GM12878 (cell line): Measurements from ENCODE around the gene SYCN. TPM values are rescaled to one million over a fixed set of nuclear protein-coding genes. Genes with fewer than 3 reads are reported as not detected.

Experiments
- ATAC-seq: fragments of 200-7000 bp; cut with Tn5 transposase; 3 replicates; pipeline ENCODE4 v1.9.1; 2020; ENCODE audit warnings: mild to moderate bottlenecking, moderate library complexity
- BruUV-seq: library from RNA; stranded (reverse); fragments of 400-500 nt; replicated peaks from 2 replicates; lab custom pipeline; 2021; lab: Mats Ljungman, UMichigan
- CTCF ChIA-PET: fragments of 300-600 bp; sonication (Branson Sonifier 250); formaldehyde crosslinking; extraction: SDS; loops from one replicate; lab custom pipeline; 2021; ENCODE audit warnings: inconsistent platforms; lab: Yijun Ruan, JAX
- POLR2A ChIA-PET: fragments of 350-600 bp; formaldehyde crosslinking; extraction: SDS; loops from one replicate; lab custom pipeline; 2021; ENCODE audit warnings: inconsistent platforms; lab: Charles Lee
- RAD21 ChIA-PET: fragments of 300-600 bp; sonication (Branson Sonifier 250); formaldehyde crosslinking; loops from one replicate; lab custom pipeline; 2023; ENCODE audit warnings: antibody characterized with exemption; ENCODE audit not compliant: unreplicated experiment; lab: Charles Lee
- SMC1A ChIA-PET: fragments of 300-600 bp; sonication (Branson Sonifier 250); formaldehyde crosslinking; loops from one replicate; lab custom pipeline; 2023; ENCODE audit not compliant: unreplicated experiment, uncharacterized antibody; lab: Charles Lee
- DNase-seq: peaks from one replicate; pipeline ENCODE4 v3.0.0-alpha.2; 2011; ENCODE audit warnings: low read depth, low spot score
- FAIRE-seq: peaks from 3 replicates; lab custom pipeline; 2011; peaks lifted over from hg19 to GRCh38; lab: Jason Lieb, UNC
- H2AFZ ChIP-seq: 2 replicates; pipeline ENCODE4 v1.6.0; 2011; ENCODE audit warnings: low read depth, low read length, control low read depth; ENCODE audit not compliant: control insufficient read depth
- H3K27ac ChIP-seq: 2 replicates; pipeline ENCODE4 v1.5.1; 2011; ENCODE audit warnings: control low read depth; ENCODE audit not compliant: control insufficient read depth, insufficient read depth
- H3K27me3 ChIP-seq, 2 experiments: replicated peaks in 1 of 2; 2 replicates each; pipeline versions ENCODE4 v1.6.0 to v1.6.1; 2011; ENCODE audit warnings: low read length in 1 of 2; ENCODE audit not compliant: control insufficient read depth in 2 of 2, insufficient read depth in 2 of 2
- H3K36me3 ChIP-seq, 2 experiments: 2 replicates each; pipeline ENCODE4 v1.5.1; 2011; ENCODE audit warnings: low read length in 1 of 2; ENCODE audit not compliant: control insufficient read depth in 2 of 2, insufficient read depth in 2 of 2
- H3K4me1 ChIP-seq: 2 replicates; pipeline ENCODE4 v1.6.1; 2011; ENCODE audit warnings: mild to moderate bottlenecking, low read length, moderate library complexity, mixed read lengths; ENCODE audit not compliant: control insufficient read depth, insufficient read depth
- H3K4me2 ChIP-seq: 2 replicates; pipeline ENCODE4 v1.6.0; 2011; ENCODE audit warnings: control low read depth; ENCODE audit not compliant: control insufficient read depth, insufficient read depth
- H3K4me3 ChIP-seq: fragments of 200-600 bp; sonication (generic); 2 replicates; pipeline ENCODE4 v1.5.1; 2016
- H3K79me2 ChIP-seq: 2 replicates; pipeline ENCODE4 v1.6.0; 2011; ENCODE audit warnings: low read length; ENCODE audit not compliant: control insufficient read depth, insufficient read depth
- H3K9ac ChIP-seq: 2 replicates; pipeline ENCODE4 v1.8.0; 2011; ENCODE audit warnings: low read length, control low read depth, mixed read lengths; ENCODE audit not compliant: control insufficient read depth, insufficient read depth
- H3K9me3 ChIP-seq: replicated peaks from 3 replicates; pipeline ENCODE4 v1.5.1; 2011; ENCODE audit warnings: mild to moderate bottlenecking, low read length; ENCODE audit not compliant: control insufficient read depth, insufficient read depth
- H4K20me1 ChIP-seq: 2 replicates; pipeline ENCODE4 v1.6.0; 2011; ENCODE audit not compliant: control insufficient read depth, insufficient read depth
- EGR1 ChIP-seq, 2 experiments: IDR thresholded peaks; 1 replicate in 1 of 2; 2 replicates in 1 of 2; pipeline ENCODE4 v1.6.1; 2011 to 2012; ENCODE audit warnings: low read depth in 2 of 2, low read length in 2 of 2, borderline replicate concordance in 1 of 2, mild to moderate bottlenecking in 1 of 2, moderate library complexity in 1 of 2
- ETV6 ChIP-seq, 2 experiments: fragments of 450-650 bp in 1 of 2; IDR thresholded peaks in 1 of 2; conservative IDR thresholded peaks in 1 of 2; 2 replicates each; pipeline ENCODE4 v1.6.1; 2014; ENCODE audit warnings: antibody characterized with exemption in 1 of 2, borderline replicate concordance in 1 of 2, low read depth in 1 of 2, mild to moderate bottlenecking in 1 of 2, moderate library complexity in 1 of 2
- LARP7 ChIP-seq: fragments of 450-650 bp; IDR thresholded peaks from 2 replicates; pipeline ENCODE4 v1.6.1; 2017; ENCODE audit warnings: mild to moderate bottlenecking
- RELA ChIP-seq: fragments of 450-650 bp; IDR thresholded peaks from 2 replicates; pipeline ENCODE4 v1.8.0; 2014; ENCODE audit warnings: borderline replicate concordance; ENCODE audit not compliant: partially characterized antibody
- SMAD5 ChIP-seq: IDR thresholded peaks from 2 replicates; pipeline ENCODE4 v1.6.1; 2016; ENCODE audit warnings: antibody characterized with exemption, low read depth
- SPI1 ChIP-seq: IDR thresholded peaks from 2 replicates; pipeline ENCODE4 v1.6.1; 2011; ENCODE audit warnings: low read depth, mild to moderate bottlenecking, low read length, moderate library complexity, borderline replicate concordance; ENCODE audit not compliant: insufficient read depth
- WRNIP1 ChIP-seq: IDR thresholded peaks from 2 replicates; pipeline ENCODE4 v1.6.1; 2011; ENCODE audit warnings: low read depth, low read length, improper control_type of control experiment, borderline replicate concordance
- ZBED1 ChIP-seq: IDR thresholded peaks from 2 replicates; pipeline ENCODE4 v1.6.1; 2016; ENCODE audit warnings: borderline replicate concordance
- WGBS: methylation state at CpG from one replicate; pipeline ENCODE4 v1.1.6; 2016; ENCODE audit warnings: low lambda C conversion rate; ENCODE audit not compliant: insufficient replicate concordance, insufficient coverage; ENCODE audit errors: missing lambda C conversion rate; 5-methylcytosine and 5-hydroxymethylcytosine counted together
- in situ Hi-C: fragments of 300-500 bp; cut with MboI; formaldehyde crosslinking; loops from 9 replicates; pipeline ENCODE4 v1.14.3; 2018; ENCODE audit warnings: mixed read lengths
- intact Hi-C: fragments of 100-400 bp; cut with micrococcal nuclease; formaldehyde crosslinking; loops from one replicate; pipeline ENCODE4 v1.14.2; 2022; ENCODE audit not compliant: unreplicated experiment
- polyA plus RNA-seq, 11 experiments: library from polyadenylated mRNA; depleted of rRNA in 4 of 11; unstranded in 6 of 11; stranded (reverse) in 5 of 11; fragments of >200 nt; fragmentation: Nextera tagmentation in 4 of 11; fragmentation: Illumina TruSeq in 1 of 11; extraction: Ambion mirVana in 4 of 11; extraction: Trizol in 1 of 11; gene quantifications; 1 replicate in 1 of 11; 2 replicates in 10 of 11; pipeline versions ENCODE4 v1.2.1 to v1.2.3, GENCODE V29; 2011 to 2016; ENCODE audit warnings: inconsistent platforms in 2 of 11, missing spikeins in 2 of 11, low read depth in 1 of 11
- total RNA-seq, 4 experiments: library from RNA; depleted of rRNA in 3 of 4; stranded (reverse); fragments of >200 nt in 3 of 4; fragmentation: Illumina TruSeq in 1 of 4; extraction: Trizol in 1 of 4; gene quantifications; 2 replicates each; pipeline versions ENCODE4 v1.2.1 to v1.2.3, GENCODE V29; 2013 to 2021
- TF ChIP-seq, protein P1 (sequence below): IDR thresholded peaks from 2 replicates; pipeline ENCODE4 v1.6.1; 2012; ENCODE audit warnings: mild to moderate bottlenecking, low read depth, low read length
- TF ChIP-seq, protein P2 (sequence below): fragments of 450-650 bp; IDR thresholded peaks from 2 replicates; pipeline ENCODE4 v1.6.1; 2017; ENCODE audit warnings: antibody characterized with exemption, mild to moderate bottlenecking, moderate library complexity
- TF ChIP-seq, protein P3 (sequence below): fragments of 450-650 bp; IDR thresholded peaks from 2 replicates; pipeline ENCODE4 v1.6.1; 2017; ENCODE audit warnings: mild to moderate bottlenecking, moderate library complexity
- TF ChIP-seq, protein P4 (sequence below): IDR thresholded peaks from 2 replicates; pipeline ENCODE4 v1.6.1; 2012; ENCODE audit warnings: low read depth, low read length, improper control_type of control experiment

SYCN gene
- total and polyA plus RNA-seq, 10 of the 15 experiments (the other 5 are each of a cell fraction or from before 2014, with no cell fraction given): 0.54 TPM; not detected in 9

GRCh38 chr19:39248806-39249205 is 44.7 kb upstream of the SYCN start, which contains the start of gene IFNL4:
Gene IFNL4, minus strand, starts transcription at chr19:39248856.
- FAIRE-seq: no peak
- ChIA-PET POLR2A (no interaction called here), RAD21 (no interaction called here), SMC1A (no interaction called here), CTCF (no interaction called here)
- no peak within 1 kb of the TSS for H3K4me3 ChIP-seq
- no peak for ATAC-seq
- no peaks in the 10 kb centered on the region for H3K4me1 ChIP-seq
- no peak for DNase-seq
- H3K9me3 ChIP-seq: no peaks in the 10 kb centered on the region
- in situ Hi-C loops (no loop called here), intact Hi-C loops (no loop called here)
- no peak within 1 kb of the TSS for H3K4me2 ChIP-seq
- no peak within 1 kb of the TSS for H3K9ac ChIP-seq
- no peaks in the 10 kb centered on the region for H3K36me3 ChIP-seq
- H2AFZ ChIP-seq: no peak within 1 kb of the TSS
- no peaks in the 10 kb centered on the region for H4K20me1 ChIP-seq
- no peak within 1 kb of the TSS for H3K27ac ChIP-seq
- 40% methylated on average over 13 of the region's 13 CpGs for WGBS
- H3K27me3 ChIP-seq: peaks cover 2% of the 10 kb centered on the region in 2 experiments; a peak in 3 of 4 replicates
- no TSS peak for BruUV-seq
- no peaks in the 10 kb centered on the region for H3K79me2 ChIP-seq
- no peak for TF ChIP-seq LARP7
- no peak for TF ChIP-seq SMAD5
- TF ChIP-seq, protein P1, sequence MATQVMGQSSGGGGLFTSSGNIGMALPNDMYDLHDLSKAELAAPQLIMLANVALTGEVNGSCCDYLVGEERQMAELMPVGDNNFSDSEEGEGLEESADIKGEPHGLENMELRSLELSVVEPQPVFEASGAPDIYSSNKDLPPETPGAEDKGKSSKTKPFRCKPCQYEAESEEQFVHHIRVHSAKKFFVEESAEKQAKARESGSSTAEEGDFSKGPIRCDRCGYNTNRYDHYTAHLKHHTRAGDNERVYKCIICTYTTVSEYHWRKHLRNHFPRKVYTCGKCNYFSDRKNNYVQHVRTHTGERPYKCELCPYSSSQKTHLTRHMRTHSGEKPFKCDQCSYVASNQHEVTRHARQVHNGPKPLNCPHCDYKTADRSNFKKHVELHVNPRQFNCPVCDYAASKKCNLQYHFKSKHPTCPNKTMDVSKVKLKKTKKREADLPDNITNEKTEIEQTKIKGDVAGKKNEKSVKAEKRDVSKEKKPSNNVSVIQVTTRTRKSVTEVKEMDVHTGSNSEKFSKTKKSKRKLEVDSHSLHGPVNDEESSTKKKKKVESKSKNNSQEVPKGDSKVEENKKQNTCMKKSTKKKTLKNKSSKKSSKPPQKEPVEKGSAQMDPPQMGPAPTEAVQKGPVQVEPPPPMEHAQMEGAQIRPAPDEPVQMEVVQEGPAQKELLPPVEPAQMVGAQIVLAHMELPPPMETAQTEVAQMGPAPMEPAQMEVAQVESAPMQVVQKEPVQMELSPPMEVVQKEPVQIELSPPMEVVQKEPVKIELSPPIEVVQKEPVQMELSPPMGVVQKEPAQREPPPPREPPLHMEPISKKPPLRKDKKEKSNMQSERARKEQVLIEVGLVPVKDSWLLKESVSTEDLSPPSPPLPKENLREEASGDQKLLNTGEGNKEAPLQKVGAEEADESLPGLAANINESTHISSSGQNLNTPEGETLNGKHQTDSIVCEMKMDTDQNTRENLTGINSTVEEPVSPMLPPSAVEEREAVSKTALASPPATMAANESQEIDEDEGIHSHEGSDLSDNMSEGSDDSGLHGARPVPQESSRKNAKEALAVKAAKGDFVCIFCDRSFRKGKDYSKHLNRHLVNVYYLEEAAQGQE: no peak
- no peak for TF ChIP-seq WRNIP1
- TF ChIP-seq, protein P2, sequence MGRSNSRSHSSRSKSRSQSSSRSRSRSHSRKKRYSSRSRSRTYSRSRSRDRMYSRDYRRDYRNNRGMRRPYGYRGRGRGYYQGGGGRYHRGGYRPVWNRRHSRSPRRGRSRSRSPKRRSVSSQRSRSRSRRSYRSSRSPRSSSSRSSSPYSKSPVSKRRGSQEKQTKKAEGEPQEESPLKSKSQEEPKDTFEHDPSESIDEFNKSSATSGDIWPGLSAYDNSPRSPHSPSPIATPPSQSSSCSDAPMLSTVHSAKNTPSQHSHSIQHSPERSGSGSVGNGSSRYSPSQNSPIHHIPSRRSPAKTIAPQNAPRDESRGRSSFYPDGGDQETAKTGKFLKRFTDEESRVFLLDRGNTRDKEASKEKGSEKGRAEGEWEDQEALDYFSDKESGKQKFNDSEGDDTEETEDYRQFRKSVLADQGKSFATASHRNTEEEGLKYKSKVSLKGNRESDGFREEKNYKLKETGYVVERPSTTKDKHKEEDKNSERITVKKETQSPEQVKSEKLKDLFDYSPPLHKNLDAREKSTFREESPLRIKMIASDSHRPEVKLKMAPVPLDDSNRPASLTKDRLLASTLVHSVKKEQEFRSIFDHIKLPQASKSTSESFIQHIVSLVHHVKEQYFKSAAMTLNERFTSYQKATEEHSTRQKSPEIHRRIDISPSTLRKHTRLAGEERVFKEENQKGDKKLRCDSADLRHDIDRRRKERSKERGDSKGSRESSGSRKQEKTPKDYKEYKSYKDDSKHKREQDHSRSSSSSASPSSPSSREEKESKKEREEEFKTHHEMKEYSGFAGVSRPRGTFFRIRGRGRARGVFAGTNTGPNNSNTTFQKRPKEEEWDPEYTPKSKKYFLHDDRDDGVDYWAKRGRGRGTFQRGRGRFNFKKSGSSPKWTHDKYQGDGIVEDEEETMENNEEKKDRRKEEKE: no peak
- no peak for TF ChIP-seq RELA
- TF ChIP-seq ZBED1: no peak
- TF ChIP-seq ETV6 (conservative IDR thresholded peaks at IDR 0.05 in 1 of 2, IDR thresholded peaks at IDR 0.05 in 1 of 2; ENCODE audit: borderline replicate concordance in 1 of 2, low read depth in 1 of 2): no peak
- TF ChIP-seq, protein P3, sequence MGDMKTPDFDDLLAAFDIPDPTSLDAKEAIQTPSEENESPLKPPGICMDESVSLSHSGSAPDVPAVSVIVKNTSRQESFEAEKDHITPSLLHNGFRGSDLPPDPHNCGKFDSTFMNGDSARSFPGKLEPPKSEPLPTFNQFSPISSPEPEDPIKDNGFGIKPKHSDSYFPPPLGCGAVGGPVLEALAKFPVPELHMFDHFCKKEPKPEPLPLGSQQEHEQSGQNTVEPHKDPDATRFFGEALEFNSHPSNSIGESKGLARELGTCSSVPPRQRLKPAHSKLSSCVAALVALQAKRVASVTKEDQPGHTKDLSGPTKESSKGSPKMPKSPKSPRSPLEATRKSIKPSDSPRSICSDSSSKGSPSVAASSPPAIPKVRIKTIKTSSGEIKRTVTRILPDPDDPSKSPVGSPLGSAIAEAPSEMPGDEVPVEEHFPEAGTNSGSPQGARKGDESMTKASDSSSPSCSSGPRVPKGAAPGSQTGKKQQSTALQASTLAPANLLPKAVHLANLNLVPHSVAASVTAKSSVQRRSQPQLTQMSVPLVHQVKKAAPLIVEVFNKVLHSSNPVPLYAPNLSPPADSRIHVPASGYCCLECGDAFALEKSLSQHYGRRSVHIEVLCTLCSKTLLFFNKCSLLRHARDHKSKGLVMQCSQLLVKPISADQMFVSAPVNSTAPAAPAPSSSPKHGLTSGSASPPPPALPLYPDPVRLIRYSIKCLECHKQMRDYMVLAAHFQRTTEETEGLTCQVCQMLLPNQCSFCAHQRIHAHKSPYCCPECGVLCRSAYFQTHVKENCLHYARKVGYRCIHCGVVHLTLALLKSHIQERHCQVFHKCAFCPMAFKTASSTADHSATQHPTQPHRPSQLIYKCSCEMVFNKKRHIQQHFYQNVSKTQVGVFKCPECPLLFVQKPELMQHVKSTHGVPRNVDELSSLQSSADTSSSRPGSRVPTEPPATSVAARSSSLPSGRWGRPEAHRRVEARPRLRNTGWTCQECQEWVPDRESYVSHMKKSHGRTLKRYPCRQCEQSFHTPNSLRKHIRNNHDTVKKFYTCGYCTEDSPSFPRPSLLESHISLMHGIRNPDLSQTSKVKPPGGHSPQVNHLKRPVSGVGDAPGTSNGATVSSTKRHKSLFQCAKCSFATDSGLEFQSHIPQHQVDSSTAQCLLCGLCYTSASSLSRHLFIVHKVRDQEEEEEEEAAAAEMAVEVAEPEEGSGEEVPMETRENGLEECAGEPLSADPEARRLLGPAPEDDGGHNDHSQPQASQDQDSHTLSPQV: no peak
- TF ChIP-seq EGR1 (IDR thresholded peaks at IDR 0.05; ENCODE audit: borderline replicate concordance in 1 of 2, low read depth in 2 of 2, low read length in 2 of 2): no peak
- TF ChIP-seq, protein P4, sequence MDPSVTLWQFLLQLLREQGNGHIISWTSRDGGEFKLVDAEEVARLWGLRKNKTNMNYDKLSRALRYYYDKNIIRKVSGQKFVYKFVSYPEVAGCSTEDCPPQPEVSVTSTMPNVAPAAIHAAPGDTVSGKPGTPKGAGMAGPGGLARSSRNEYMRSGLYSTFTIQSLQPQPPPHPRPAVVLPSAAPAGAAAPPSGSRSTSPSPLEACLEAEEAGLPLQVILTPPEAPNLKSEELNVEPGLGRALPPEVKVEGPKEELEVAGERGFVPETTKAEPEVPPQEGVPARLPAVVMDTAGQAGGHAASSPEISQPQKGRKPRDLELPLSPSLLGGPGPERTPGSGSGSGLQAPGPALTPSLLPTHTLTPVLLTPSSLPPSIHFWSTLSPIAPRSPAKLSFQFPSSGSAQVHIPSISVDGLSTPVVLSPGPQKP: no peak
- TF ChIP-seq SPI1: no peak
